HG03432 (cell line): Measurements from ENCODE around the gene RAPGEF3.
A peak's percentile ranks its signal among the peaks of the same experiment; 100 is the strongest.

Experiments used
- ATAC-seq: cut with Tn5 transposase; IDR thresholded peaks from one replicate; pipeline ENCODE4 v1.9.1; 2021; ENCODE audit warnings: mild to moderate bottlenecking, moderate library complexity; ENCODE audit not compliant: unreplicated experiment

RAPGEF3 gene

DNA sequence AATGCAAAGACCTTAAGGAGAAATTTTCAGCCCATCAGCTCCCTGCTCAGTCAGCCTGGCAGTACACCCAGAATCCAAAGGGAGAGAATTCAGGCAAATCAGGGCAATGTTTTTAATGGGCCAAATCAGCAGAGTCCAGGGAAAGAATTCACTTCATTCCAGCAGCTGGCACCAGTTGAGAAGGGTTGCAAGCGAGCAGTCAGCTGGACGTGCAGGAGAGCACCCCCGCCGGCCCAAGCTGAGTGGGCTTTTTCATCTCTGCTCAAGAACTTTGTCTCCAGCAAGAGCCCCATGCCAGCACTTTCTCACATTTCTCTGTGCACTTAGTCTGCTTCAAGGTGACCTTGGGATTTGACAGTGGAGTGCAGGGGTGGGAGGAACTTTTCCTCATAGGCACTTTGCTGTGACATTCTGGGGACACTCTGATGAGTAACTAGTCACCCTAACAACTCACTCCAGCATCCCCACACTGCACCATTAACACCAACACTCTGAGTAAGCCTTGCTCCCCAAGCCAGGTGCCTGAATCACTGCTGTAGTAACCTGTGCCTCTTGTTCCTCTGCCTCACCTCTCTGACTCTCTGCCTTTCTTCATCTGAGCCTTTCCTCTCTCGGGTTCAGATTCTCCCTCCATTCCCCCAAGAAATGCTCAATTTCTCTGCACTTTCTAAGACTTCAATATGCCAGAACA, 35.6 kb downstream of the RAPGEF3 start:
- ATAC-seq: no peak

GRCh38 chr12:47722136-47722834, 36.4 kb downstream of the RAPGEF3 start:
- no peak for ATAC-seq

GRCh38 chr12:47721431-47721973, 37.2 kb downstream of the RAPGEF3 start:
- no peak for ATAC-seq

DNA sequence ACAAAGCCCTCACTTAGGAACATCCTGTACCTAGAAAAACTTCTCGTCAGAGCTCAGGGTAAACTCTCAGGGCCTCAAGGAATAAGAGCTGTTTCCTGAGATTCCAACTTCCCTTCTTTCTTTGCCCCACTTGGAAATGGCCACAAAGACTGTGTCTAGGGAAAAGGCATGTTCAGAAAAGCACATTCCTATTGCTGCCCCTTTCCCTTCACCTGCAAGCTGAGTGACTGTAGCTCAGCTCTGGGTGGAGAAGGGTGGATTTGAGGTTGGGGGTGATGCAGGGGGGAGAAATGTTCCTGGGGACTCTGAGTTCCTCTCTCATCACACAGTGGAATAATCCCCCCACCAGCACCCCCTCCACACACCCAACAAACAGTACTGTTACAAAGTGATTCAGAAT, 40.1 kb downstream of the RAPGEF3 start:
- ATAC-seq: no peak

DNA sequence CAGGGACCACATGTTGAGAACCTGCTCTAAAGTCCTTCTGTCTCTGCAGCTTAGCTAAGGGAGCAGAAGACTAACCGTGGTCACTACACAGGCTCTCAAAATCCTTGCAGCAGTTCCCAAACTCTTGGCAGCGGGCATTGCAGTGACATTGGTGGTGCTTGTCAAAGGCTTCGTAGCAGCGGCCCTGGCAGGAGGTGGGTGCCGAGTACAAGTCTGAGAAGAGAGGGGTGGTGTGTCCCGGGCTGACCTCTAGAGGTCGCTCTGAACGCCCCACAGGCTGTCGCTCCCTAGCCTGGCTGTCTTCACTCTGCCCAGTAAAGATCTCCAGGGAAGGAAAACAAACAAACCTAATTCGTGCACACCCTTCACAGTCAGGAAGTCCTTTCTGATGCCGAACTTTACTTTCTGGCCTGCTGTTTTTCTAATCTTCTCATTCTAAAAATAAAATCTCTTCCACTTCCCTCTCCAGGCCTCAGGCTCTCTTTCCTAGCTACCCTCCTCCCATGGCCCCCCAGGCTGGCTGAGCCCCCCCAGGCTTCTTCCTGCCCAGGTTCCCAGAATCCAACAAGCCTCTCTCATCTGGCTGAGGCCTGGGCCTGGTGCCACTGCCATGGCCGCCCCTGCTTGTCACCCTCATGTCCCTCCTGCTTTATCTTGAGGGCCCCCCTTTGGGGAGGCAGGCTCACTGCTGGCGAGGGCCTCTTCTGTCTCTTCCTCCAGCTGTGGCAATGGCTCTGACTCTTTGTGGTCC, 41.1 kb downstream of the RAPGEF3 start:
- ATAC-seq: peak; percentile 58

GRCh38 chr12:47717046-47717442, 41.6 kb downstream of the RAPGEF3 start:
- no peak for ATAC-seq

DNA sequence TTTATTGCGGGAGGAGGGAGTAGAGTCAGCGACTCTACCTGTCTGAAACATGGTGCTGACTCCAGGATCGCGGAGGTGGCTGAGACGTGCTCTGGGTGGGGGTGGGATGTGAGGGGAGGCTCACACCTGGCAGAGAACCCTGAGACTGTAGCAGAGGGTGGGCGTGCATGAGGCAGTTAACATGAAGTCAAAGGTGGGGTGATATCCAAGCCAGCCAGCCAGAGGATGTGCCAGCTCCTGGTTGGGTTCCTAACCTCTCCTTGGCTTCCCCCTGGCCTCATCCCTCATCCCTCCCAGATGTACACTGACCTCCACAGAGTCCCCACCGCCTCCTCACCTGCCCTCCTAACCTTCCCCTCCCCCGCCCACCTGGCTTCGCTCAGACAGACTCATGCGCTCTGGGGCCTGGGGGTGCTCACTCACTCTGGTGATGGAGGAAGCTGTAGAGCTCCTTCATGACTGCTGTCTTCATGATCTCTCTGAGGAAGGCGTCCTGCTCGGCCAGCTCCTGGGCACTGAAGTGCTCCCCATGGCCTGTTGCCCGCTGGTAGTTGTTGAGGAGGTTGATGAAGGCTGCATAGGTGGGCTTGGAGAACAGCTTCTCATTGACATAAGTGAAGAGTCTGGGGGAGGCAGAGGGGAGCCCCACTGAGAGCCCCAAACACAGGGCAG, 42.7 kb downstream of the RAPGEF3 start:
- no peak for ATAC-seq

- ATAC-seq: peak; percentile 80
These were observed 43.2 kb downstream of the RAPGEF3 start for GRCh38 chr12:47715393-47715876.

GRCh38 chr12:47714826-47715386, 43.8 kb downstream of the RAPGEF3 start:
- no peak for ATAC-seq

GRCh38 chr12:47712171-47712570, 46.5 kb downstream of the RAPGEF3 start:
- ATAC-seq: no peak

DNA sequence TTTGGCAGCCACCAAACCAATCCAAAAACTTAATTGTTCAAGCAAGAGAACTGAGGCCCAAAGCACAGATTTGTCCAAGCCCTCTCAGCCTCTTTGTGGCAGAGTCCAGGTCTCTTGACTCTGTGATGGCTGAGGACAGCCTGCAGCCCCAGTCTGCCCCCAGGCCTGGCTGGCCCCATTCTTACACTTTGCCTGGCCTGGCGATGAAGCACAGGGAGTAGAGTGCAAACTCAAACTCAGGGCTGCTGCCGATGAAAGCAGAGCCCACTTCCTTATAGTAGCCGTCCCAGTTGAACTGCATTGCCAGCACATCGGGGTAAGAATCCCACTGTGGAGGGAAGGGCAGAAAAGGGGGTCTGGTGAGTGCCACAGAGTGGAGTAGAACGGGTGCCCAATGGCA, 47.2 kb downstream of the RAPGEF3 start:
- no peak for ATAC-seq

- no peak for ATAC-seq
These were observed 48.4 kb downstream of the RAPGEF3 start for GRCh38 chr12:47710278-47710677.

DNA sequence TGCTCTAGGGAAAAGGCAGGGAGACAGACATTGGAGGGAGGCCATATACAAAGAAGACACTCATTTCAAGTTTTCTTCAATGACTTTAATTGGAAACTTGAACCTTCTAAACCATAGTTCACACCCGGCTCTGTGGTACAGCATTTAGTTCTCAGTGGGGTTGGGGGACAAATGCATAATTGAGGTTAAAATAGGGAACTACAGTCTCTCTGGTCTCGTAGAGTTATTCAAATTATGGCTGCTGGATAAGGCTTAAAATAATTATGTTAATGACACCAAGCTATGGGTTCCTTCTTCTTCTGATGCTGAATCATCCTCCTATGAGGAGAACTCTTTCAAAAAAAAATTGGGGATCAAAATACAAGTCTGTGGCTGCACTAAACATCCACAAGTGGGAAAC, 49.0 kb downstream of the RAPGEF3 start:
- no peak for ATAC-seq

DNA sequence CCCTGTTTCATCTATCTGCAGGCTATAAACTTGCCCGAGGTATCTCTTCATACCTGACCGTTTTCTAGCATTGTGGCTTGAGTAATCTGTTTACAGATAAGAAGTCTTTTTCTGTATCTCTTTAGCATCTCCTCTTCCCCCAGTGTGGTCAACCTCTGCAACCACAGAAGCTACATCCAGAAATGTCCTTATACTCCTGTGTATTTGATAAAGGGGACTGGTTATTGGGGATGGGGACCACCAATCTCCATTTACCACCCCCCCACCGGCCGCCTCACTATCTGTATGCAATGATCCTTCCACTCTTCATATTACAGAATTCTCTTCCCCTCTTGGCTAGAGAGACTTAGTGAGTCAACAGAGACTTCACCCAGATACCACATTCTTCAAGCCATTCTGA, 49.4 kb downstream of the RAPGEF3 start:
- no peak for ATAC-seq

DNA sequence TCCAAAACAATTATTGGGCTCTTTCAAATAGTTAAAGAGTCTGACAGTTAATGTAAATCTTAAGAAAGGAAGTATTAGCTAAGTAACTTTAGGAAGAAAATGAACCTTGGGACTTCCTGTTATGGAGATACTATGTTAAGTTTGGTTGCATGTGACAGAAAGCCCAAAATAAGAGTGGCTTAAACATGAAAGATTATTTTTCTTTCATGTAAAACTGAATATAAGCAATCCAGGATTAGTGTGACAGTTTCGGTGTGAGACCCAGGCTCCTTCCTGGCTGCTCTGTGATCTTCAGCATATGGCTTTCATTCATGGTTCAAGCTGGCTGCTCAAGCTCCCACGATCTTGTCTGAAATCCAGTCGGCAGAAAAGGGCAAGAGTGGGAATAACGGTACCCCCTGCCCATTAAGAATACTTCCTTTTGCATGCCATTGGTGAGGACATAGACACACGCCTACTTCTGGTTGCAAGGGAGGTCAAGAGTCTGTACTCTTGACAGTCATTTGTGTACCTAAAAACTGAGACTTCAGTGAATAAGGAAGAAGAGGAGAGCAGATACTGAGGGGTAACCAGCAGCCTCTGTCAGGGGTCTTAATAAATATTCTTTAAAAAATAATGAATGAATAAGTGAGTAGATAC, 50.7 kb downstream of the RAPGEF3 start:
- peak; percentile 21 for ATAC-seq

- no peak for ATAC-seq
These were observed 51.3 kb downstream of the RAPGEF3 start for GRCh38 chr12:47707355-47707754.

DNA sequence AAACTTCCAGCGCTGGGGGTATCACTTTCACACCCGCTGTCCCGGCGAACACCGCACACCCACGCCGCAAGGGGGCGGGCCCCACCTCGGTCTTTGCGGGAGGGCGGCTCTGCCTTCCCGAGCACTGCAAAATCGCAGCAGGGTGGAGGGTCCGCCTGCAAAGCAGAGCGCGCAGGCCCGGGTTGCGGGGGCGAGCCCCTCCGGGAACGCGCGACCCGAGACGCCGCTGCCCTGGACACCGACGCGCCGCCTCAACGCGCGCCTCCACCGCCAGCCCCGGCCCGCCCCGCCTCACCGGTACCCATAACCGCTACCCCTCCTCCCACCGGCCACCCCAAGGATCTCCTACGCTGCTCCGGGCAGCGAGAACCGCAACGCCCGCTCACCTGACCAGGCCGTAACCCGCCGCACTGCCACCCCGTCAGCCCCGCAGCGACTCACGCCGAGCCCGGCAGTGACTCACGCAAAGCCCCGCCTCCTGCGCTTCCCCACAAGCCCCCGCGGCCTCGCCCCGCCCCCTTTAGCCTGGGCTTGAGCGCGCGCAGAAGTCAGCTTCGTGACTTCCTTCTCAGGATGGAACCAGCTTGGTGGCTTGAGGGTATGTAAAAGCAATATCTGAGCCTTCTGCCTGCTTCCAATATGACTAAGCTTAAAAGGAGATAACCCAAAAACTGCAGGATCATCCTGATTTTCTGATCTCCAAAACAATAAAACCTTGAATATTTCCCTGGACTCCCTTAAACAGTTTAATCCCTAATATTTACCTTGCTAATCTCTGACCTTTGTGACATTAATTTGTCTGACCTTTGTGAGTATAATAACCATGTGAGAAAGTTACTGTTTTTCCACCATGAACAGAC, 52.9 kb downstream of the RAPGEF3 start, which contains the start of gene RPAP3:
RPAP3 (minus strand) TSS at position 465 of the 860 bp plus-strand sequence. CDS start 3,190 bp downstream, outside the sequence.
- ATAC-seq: peak; percentile 89

DNA sequence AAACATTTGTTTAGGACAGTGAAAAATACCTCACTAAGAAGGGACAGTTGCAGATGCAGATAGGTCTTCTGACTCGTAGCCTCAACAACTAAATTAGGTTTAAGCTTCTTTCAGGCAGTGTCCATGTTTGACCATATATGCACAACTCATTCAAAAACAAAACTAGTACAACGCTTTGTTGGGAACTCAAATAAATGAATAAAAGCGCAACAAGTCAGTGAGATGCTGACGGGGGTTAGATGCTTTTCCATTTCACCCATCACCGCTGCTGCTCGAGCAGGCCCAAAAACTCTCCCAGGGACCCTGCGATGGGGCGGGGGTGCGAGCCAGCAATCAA, 53.5 kb downstream of the RAPGEF3 start:
- ATAC-seq: no peak

GRCh38 chr12:47704719-47705118, 54.0 kb downstream of the RAPGEF3 start:
- no peak for ATAC-seq
